Measurements from ENCODE around the gene MMEL1. TPM values are rescaled to one million over a fixed set of nuclear protein-coding genes. Genes with fewer than 3 reads are reported as not detected.

The MMEL1 gene
- total RNA-seq, 2 experiments from 2014 or later, result 0.67 to 1.8 TPM

GRCh38 chr1:2602311-2602835 lies 30.4 kb downstream of the MMEL1 start:
- H3K4me1 Mint-ChIP-seq (ENCODE audit: low read depth), result no peaks in the 10 kb centered on the region
- ATAC-seq (ENCODE audit: poor library complexity), result no peak
- H3K27ac Mint-ChIP-seq, result no peak overlapping the region
- Histone ChIP-seq H3K36me3 (ENCODE audit: insufficient read depth, low read length) (no peaks in the 10 kb centered on the region), H3K4me1 (ENCODE audit: insufficient read depth, low read length) (no peaks in the 10 kb centered on the region), H3K27ac (ENCODE audit: low read depth in 1 of 2, low read length in 2 of 2) (no peak overlapping the region), H3K9me3 (ENCODE audit: control insufficient read depth in 1 of 2, insufficient read depth in 1 of 2, low read length in 2 of 2) (peaks cover 0 to 4% of the 10 kb centered on the region in 2 experiments), H3K4me3 (ENCODE audit: low read length) (no peak overlapping the region), H3K27me3 (ENCODE audit: control insufficient read depth in 1 of 2, insufficient read depth in 2 of 2, low read length in 2 of 2) (no peaks in the 10 kb centered on the region)
- no peaks in the 10 kb centered on the region for H3K9me3 Mint-ChIP-seq
- POLR2A ChIA-PET, result no interaction called here
- peak in 1 of 14 experiments; percentile 25 for DNase-seq
- H3K36me3 Mint-ChIP-seq (ENCODE audit: low read depth), result no peaks in the 10 kb centered on the region
- no peak overlapping the region for H3K4me3 Mint-ChIP-seq
- H3K27me3 Mint-ChIP-seq, result no peaks in the 10 kb centered on the region
- TF ChIP-seq CTCF (IDR thresholded peaks at IDR 0.05), result no peak
- CTCF ChIA-PET, result no interaction called here
- intact Hi-C loops (cut with DNase I, micrococcal nuclease), result no loop called here

GRCh38 chr1:2601721-2602303 lies 31.0 kb downstream of the MMEL1 start:
- peak in 1 of 14 experiments; percentile 12 for DNase-seq
- H3K27ac ChIP-seq (ENCODE audit: low read depth in 1 of 2, low read length in 2 of 2), result no peak overlapping the region
- ATAC-seq (ENCODE audit: poor library complexity), result no peak
- no peak overlapping the region for H3K4me3 ChIP-seq (ENCODE audit: low read length)
- H3K4me3 Mint-ChIP-seq, result no peak overlapping the region
- no peaks in the 10 kb centered on the region for H3K27me3 ChIP-seq (ENCODE audit: control insufficient read depth in 1 of 2, insufficient read depth in 2 of 2, low read length in 2 of 2)
- H3K27me3 Mint-ChIP-seq, result no peaks in the 10 kb centered on the region
- no peaks in the 10 kb centered on the region for H3K36me3 ChIP-seq (ENCODE audit: insufficient read depth, low read length)
- TF ChIP-seq CTCF (IDR thresholded peaks at IDR 0.05), result no peak
- H3K9me3 ChIP-seq (ENCODE audit: control insufficient read depth in 1 of 2, insufficient read depth in 1 of 2, low read length in 2 of 2), result peaks cover 0 to 4% of the 10 kb centered on the region in 2 experiments
- H3K9me3 Mint-ChIP-seq, result no peaks in the 10 kb centered on the region
- ChIA-PET POLR2A (no interaction called here), CTCF (no interaction called here)
- no peak overlapping the region for H3K27ac Mint-ChIP-seq
- no peaks in the 10 kb centered on the region for H3K4me1 Mint-ChIP-seq (ENCODE audit: low read depth)
- intact Hi-C loops (cut with DNase I, micrococcal nuclease), result no loop called here
- no peaks in the 10 kb centered on the region for H3K36me3 Mint-ChIP-seq (ENCODE audit: low read depth)
- H3K4me1 ChIP-seq (ENCODE audit: insufficient read depth, low read length), result no peaks in the 10 kb centered on the region

DNA sequence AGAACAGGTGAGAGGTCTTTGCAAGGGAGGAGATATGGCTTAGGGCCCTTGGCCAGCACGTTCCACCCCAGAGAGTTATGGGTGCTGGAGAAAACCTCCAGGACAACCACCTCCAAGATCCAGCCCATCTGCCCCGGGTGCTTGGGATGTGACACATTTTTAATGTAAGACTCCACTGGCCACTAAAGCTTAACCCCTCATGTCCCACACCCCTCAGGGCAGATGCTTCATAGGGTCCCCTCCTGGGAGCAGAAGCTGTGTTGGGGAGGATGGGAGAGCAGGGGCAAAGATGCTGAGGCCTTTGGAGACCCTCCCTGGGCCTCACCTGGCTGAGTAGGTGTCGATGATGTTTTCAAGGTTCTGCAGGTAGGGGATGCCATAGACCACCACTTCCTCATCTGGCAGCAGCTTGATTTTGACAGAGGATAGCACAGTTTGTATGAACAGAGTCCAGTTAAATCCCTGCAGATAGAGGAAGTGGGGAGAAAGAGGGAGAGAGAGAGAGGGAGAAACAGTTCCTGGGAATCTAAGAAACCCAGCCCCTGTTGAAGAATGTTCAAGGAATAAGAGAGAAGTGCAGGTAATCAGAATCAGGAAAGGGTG lies 34.4 kb downstream of the MMEL1 start:
- no peak overlapping the region for H3K4me3 ChIP-seq (ENCODE audit: low read length)
- Mint-ChIP-seq H3K27ac (no peak overlapping the region), H3K36me3 (ENCODE audit: low read depth) (no peaks in the 10 kb centered on the region), H3K4me1 (ENCODE audit: low read depth) (no peaks in the 10 kb centered on the region), H3K9me3 (no peaks in the 10 kb centered on the region), H3K4me3 (no peak overlapping the region), H3K27me3 (no peaks in the 10 kb centered on the region)
- CTCF ChIA-PET, result no interaction called here
- ATAC-seq (ENCODE audit: poor library complexity), result no peak
- DNase-seq, result no peak
- H3K9me3 ChIP-seq (ENCODE audit: control insufficient read depth in 1 of 2, insufficient read depth in 1 of 2, low read length in 2 of 2), result peaks cover 0 to 4% of the 10 kb centered on the region in 2 experiments
- no peak overlapping the region for H3K27ac ChIP-seq (ENCODE audit: low read depth in 1 of 2, low read length in 2 of 2)
- intact Hi-C loops (cut with DNase I, micrococcal nuclease), result no loop called here
- H3K36me3 ChIP-seq (ENCODE audit: insufficient read depth, low read length), result no peaks in the 10 kb centered on the region
- no peaks in the 10 kb centered on the region for H3K4me1 ChIP-seq (ENCODE audit: insufficient read depth, low read length)
- TF ChIP-seq CTCF (IDR thresholded peaks at IDR 0.05), result no peak
- H3K27me3 ChIP-seq (ENCODE audit: control insufficient read depth in 1 of 2, insufficient read depth in 2 of 2, low read length in 2 of 2), result no peaks in the 10 kb centered on the region
- POLR2A ChIA-PET, result no interaction called here
